ENCODE data around the gene CCND1. TPM values are rescaled to one million over a fixed set of nuclear protein-coding genes. Genes with fewer than 3 reads are reported as not detected.

The CCND1 gene
- total and polyA plus RNA-seq, 10 of the 15 experiments (the other 5 are each of a cell fraction or from before 2014, with no cell fraction given): 0.09 to 6.6 (median 0.59) TPM; not detected in 2

DNA sequence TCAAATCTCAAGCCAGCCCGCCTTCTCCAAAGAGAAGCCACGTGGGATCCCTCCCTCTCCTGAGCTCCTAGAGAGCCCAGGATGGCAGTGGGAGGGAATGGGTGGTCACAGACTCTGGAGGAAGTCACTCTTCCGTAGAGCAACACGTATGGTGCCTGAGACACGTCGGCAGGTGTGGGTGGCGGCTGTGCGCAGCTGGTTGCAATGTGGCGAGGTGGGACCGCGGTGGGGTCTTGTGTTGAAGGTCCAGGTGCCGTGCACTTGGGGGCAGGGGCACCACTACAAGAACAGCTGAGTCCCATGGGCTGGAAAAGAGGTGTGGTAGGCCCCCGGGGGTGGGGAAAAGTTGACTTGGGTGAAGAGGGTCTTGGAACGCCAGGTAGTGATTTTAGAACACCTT is 13.4 kb upstream of the CCND1 start (continued):
- TF ChIP-seq, protein P1, sequence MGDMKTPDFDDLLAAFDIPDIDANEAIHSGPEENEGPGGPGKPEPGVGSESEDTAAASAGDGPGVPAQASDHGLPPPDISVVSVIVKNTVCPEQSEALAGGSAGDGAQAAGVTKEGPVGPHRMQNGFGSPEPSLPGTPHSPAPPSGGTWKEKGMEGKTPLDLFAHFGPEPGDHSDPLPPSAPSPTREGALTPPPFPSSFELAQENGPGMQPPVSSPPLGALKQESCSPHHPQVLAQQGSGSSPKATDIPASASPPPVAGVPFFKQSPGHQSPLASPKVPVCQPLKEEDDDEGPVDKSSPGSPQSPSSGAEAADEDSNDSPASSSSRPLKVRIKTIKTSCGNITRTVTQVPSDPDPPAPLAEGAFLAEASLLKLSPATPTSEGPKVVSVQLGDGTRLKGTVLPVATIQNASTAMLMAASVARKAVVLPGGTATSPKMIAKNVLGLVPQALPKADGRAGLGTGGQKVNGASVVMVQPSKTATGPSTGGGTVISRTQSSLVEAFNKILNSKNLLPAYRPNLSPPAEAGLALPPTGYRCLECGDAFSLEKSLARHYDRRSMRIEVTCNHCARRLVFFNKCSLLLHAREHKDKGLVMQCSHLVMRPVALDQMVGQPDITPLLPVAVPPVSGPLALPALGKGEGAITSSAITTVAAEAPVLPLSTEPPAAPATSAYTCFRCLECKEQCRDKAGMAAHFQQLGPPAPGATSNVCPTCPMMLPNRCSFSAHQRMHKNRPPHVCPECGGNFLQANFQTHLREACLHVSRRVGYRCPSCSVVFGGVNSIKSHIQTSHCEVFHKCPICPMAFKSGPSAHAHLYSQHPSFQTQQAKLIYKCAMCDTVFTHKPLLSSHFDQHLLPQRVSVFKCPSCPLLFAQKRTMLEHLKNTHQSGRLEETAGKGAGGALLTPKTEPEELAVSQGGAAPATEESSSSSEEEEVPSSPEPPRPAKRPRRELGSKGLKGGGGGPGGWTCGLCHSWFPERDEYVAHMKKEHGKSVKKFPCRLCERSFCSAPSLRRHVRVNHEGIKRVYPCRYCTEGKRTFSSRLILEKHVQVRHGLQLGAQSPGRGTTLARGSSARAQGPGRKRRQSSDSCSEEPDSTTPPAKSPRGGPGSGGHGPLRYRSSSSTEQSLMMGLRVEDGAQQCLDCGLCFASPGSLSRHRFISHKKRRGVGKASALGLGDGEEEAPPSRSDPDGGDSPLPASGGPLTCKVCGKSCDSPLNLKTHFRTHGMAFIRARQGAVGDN (IDR thresholded peaks at IDR 0.05): no peak
- TF ChIP-seq CHD4 (IDR thresholded peaks at IDR 0.05) (no peak), TBL1XR1 (IDR thresholded peaks at IDR 0.05; ENCODE audit: low read depth, low read length) (no peak), POU2F2 (IDR thresholded peaks at IDR 0.05; ENCODE audit: borderline replicate concordance, low read depth, low read length) (no peak), TCF7 (IDR thresholded peaks at IDR 0.05; ENCODE audit: borderline replicate concordance) (no peak), SMARCA5 (IDR thresholded peaks at IDR 0.05) (no peak)
- TF ChIP-seq, protein P2, sequence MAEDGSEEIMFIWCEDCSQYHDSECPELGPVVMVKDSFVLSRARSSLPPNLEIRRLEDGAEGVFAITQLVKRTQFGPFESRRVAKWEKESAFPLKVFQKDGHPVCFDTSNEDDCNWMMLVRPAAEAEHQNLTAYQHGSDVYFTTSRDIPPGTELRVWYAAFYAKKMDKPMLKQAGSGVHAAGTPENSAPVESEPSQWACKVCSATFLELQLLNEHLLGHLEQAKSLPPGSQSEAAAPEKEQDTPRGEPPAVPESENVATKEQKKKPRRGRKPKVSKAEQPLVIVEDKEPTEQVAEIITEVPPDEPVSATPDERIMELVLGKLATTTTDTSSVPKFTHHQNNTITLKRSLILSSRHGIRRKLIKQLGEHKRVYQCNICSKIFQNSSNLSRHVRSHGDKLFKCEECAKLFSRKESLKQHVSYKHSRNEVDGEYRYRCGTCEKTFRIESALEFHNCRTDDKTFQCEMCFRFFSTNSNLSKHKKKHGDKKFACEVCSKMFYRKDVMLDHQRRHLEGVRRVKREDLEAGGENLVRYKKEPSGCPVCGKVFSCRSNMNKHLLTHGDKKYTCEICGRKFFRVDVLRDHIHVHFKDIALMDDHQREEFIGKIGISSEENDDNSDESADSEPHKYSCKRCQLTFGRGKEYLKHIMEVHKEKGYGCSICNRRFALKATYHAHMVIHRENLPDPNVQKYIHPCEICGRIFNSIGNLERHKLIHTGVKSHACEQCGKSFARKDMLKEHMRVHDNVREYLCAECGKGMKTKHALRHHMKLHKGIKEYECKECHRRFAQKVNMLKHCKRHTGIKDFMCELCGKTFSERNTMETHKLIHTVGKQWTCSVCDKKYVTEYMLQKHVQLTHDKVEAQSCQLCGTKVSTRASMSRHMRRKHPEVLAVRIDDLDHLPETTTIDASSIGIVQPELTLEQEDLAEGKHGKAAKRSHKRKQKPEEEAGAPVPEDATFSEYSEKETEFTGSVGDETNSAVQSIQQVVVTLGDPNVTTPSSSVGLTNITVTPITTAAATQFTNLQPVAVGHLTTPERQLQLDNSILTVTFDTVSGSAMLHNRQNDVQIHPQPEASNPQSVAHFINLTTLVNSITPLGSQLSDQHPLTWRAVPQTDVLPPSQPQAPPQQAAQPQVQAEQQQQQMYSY (CRISPR knock-in tag; IDR thresholded peaks at IDR 0.05): no peak
- TF ChIP-seq, protein P3, sequence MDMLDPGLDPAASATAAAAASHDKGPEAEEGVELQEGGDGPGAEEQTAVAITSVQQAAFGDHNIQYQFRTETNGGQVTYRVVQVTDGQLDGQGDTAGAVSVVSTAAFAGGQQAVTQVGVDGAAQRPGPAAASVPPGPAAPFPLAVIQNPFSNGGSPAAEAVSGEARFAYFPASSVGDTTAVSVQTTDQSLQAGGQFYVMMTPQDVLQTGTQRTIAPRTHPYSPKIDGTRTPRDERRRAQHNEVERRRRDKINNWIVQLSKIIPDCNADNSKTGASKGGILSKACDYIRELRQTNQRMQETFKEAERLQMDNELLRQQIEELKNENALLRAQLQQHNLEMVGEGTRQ (IDR thresholded peaks at IDR 0.05; ENCODE audit: borderline replicate concordance, low read depth, low read length): no peak
- TF ChIP-seq, protein P4, sequence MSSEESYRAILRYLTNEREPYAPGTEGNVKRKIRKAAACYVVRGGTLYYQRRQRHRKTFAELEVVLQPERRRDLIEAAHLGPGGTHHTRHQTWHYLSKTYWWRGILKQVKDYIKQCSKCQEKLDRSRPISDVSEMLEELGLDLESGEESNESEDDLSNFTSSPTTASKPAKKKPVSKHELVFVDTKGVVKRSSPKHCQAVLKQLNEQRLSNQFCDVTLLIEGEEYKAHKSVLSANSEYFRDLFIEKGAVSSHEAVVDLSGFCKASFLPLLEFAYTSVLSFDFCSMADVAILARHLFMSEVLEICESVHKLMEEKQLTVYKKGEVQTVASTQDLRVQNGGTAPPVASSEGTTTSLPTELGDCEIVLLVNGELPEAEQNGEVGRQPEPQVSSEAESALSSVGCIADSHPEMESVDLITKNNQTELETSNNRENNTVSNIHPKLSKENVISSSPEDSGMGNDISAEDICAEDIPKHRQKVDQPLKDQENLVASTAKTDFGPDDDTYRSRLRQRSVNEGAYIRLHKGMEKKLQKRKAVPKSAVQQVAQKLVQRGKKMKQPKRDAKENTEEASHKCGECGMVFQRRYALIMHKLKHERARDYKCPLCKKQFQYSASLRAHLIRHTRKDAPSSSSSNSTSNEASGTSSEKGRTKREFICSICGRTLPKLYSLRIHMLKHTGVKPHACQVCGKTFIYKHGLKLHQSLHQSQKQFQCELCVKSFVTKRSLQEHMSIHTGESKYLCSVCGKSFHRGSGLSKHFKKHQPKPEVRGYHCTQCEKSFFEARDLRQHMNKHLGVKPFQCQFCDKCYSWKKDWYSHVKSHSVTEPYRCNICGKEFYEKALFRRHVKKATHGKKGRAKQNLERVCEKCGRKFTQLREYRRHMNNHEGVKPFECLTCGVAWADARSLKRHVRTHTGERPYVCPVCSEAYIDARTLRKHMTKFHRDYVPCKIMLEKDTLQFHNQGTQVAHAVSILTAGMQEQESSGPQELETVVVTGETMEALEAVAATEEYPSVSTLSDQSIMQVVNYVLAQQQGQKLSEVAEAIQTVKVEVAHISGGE (CRISPR knock-in tag; IDR thresholded peaks at IDR 0.05): no peak
